Adrenal gland (tissue), 12 donors: Measurements from ENCODE around the gene TFEB. TPM values are rescaled to one million over a fixed set of nuclear protein-coding genes. Genes with fewer than 3 reads are reported as not detected.
A peak's percentile ranks its signal among the peaks of the same experiment; 100 is the strongest.

Experiments
- DNase-seq, 7 donors: peaks; one replicate each; pipeline ENCODE4 v3.0.0-alpha.2; 2019 to 2020
- H3K27ac ChIP-seq, 5 donors: fragments of 200-600 bp; sonication (generic) in 4 of 5; 1 replicate in 3 of 5; 2 replicates in 2 of 5; pipeline versions ENCODE4 v1.5.1 to v1.8.0; 2016 to 2020; ENCODE audit warnings: mild to moderate bottlenecking in 1 of 5
- H3K27me3 ChIP-seq: fragments of 200-600 bp; 2 replicates; pipeline ENCODE4 v1.8.0; 2021
- H3K36me3 ChIP-seq, 2 donors: fragments of 200-600 bp; replicated peaks in 1 of 2; 1 replicate in 1 of 2; 2 replicates in 1 of 2; pipeline versions ENCODE4 v1.5.1 to v1.8.0; 2018 to 2022
- H3K4me1 ChIP-seq, 2 donors: fragments of 200-600 bp; replicated peaks in 1 of 2; 1 replicate in 1 of 2; 2 replicates in 1 of 2; pipeline versions ENCODE4 v1.5.1 to v1.8.0; 2018 to 2021
- H3K4me3 ChIP-seq, 4 donors: fragments of 200-600 bp; sonication (generic) in 3 of 4; one replicate each; pipeline ENCODE4 v1.5.1; 2016 to 2018
- H3K9me3 ChIP-seq, 3 donors: fragments of 200-600 bp; sonication (generic) in 1 of 3; replicated peaks in 1 of 3; 1 replicate in 2 of 3; 2 replicates in 1 of 3; pipeline versions ENCODE4 v1.5.1 to v1.8.0; 2016 to 2021
- CTCF ChIP-seq, 6 experiments: fragments of 450-650 bp in 4 of 6; fragments of 200-600 bp in 2 of 6; sonication (generic) in 1 of 6; IDR thresholded peaks; 1 replicate in 5 of 6; 2 replicates in 1 of 6; pipeline versions ENCODE4 v1.5.1 to v1.8.0; 2016 to 2021; ENCODE audit warnings: antibody characterized with exemption in 6 of 6, mild to moderate bottlenecking in 2 of 6, moderate library complexity in 1 of 6
- POLR2A ChIP-seq, 2 donors: fragments of 450-650 bp; IDR thresholded peaks; one replicate each; pipeline ENCODE4 v1.6.1; 2017; ENCODE audit warnings: antibody characterized with exemption in 2 of 2, mild to moderate bottlenecking in 2 of 2, moderate library complexity in 1 of 2
- WGBS, 4 donors: extraction: QIAGEN DNeasy Blood & Tissue Kit in 2 of 4; methylation state at CpG; one replicate each; pipeline versions ENCODE4 v1.1.5 to v1.1.7; 2013 to 2017; 5-methylcytosine and 5-hydroxymethylcytosine counted together
- intact Hi-C, 2 donors: fragments of 100-400 bp; cut with DNase I; formaldehyde crosslinking; loops; one replicate each; pipeline versions ENCODE4 v1.14.1 to v1.15.0; 2022 to 2023
- polyA plus RNA-seq, 3 donors: library from polyadenylated mRNA; stranded (reverse); fragments of 200-250 nt in 2 of 3; fragments of 350-450 nt in 1 of 3; fragmentation: Illumina TruSeq in 1 of 3; extraction: RNeasy Lipid Tissue Mini Kit (QIAGEN cat#74804) in 1 of 3; gene quantifications; one replicate each; pipeline ENCODE4 v1.2.3, GENCODE V29; 2013 to 2014
- total RNA-seq, 9 donors: library from RNA; depleted of rRNA in 4 of 9; stranded (reverse); fragments of >200 nt in 4 of 9; fragments of 120-200 nt in 1 of 9; fragmentation: NEBNext Ultra II Directional in 1 of 9; extraction: Animal tissue kit (Norgen Biotek cat#: 25700) in 1 of 9; gene quantifications; one replicate each; pipeline versions ENCODE4 v1.1.0 to v1.2.4, GENCODE V29; 2013 to 2023
- donor health status: healthy with polysubstance abuse.
- donor health status: Bipolar disorder and iron deficiency.
- donor health status: DM: yes; HTN: yes; CAD: no.
- donor health status: DM: no; HTN: no; CAD: no.
- donor health status: DM: no; HTN: no; CAD: no.
- donor health status: DM: yes; HTN: yes; CAD: no.

Gene TFEB
- total and polyA plus RNA-seq, 12 donors: 2.1 to 47.2 (median 20.2) TPM

GRCh38 chr6:41736186-41736733 lies 852 bp upstream of the TFEB start:
- 68 to 72% (median 72%) methylated on average over 6 of the region's 6 CpGs for WGBS, 4 donors
- H3K27ac ChIP-seq: no peak overlapping the region
- H3K36me3 ChIP-seq: no peaks in the 10 kb centered on the region
- intact Hi-C loops: no loop called here
- peaks cover 10 to 23% of the 10 kb centered on the region in 2 donors for H3K4me1 ChIP-seq
- DNase-seq: no peak
- no peaks in the 10 kb centered on the region for H3K9me3 ChIP-seq
- no peak for TF ChIP-seq POLR2A (IDR thresholded peaks at IDR 0.05)
- no peak for TF ChIP-seq CTCF (IDR thresholded peaks at IDR 0.05)
- no peaks in the 10 kb centered on the region for H3K27me3 ChIP-seq
- no peak overlapping the region for H3K4me3 ChIP-seq

GRCh38 chr6:41734666-41735426 lies 562 bp downstream of the TFEB start:
- peaks cover 10 to 35% of the 10 kb centered on the region in 2 donors for H3K4me1 ChIP-seq
- 0 to 1% (median 1%) methylated on average over 5 to 76 of the region's 76 CpGs; no CpG with 5 or more reads in 1 of the 4 donors for WGBS, 4 donors

GRCh38 chr6:41733707-41734665 lies 1.4 kb downstream of the TFEB start:
- intact Hi-C loops: no loop called here
- H3K4me3 ChIP-seq: peak overlapping the region in 3 of 4 donors; percentile 35 to 78 (median 75)
- peak overlapping the region; percentile 44 to 94 (median 89) for H3K27ac ChIP-seq
- peak; percentile 73 to 93 (median 78) for DNase-seq
- WGBS, 4 donors: 0 to 19% (median 2%) methylated on average over 1 to 73 of the region's 73 CpGs
- H3K36me3 ChIP-seq: no peaks in the 10 kb centered on the region
- no peaks in the 10 kb centered on the region for H3K27me3 ChIP-seq
- no peaks in the 10 kb centered on the region for H3K9me3 ChIP-seq
- TF ChIP-seq POLR2A (IDR thresholded peaks at IDR 0.05) (peak; percentile 39 to 75), CTCF (IDR thresholded peaks at IDR 0.05) (peak in 1 of 6 experiments; percentile 6)
- H3K4me1 ChIP-seq: peaks cover 10 to 39% of the 10 kb centered on the region in 2 donors

More at GRCh38 chr6:41734666-41735426, 562 bp downstream of the TFEB start:
- H3K9me3 ChIP-seq: no peaks in the 10 kb centered on the region
- TF ChIP-seq POLR2A (IDR thresholded peaks at IDR 0.05): no peak
- no peak for TF ChIP-seq CTCF (IDR thresholded peaks at IDR 0.05)
- peak overlapping the region; percentile 46 to 94 (median 89) for H3K27ac ChIP-seq
- peak overlapping the region; percentile 18 to 88 (median 76) for H3K4me3 ChIP-seq
- H3K36me3 ChIP-seq: no peaks in the 10 kb centered on the region
- DNase-seq: peak; percentile 68 to 90 (median 80)
- intact Hi-C loops: no loop called here
- no peaks in the 10 kb centered on the region for H3K27me3 ChIP-seq

- Histone ChIP-seq H3K27me3 (no peaks in the 10 kb centered on the region), H3K4me1 (peaks cover 10 to 39% of the 10 kb centered on the region in 2 donors), H3K27ac (peak overlapping the region in 4 of 5 donors; percentile 85 to 94 (median 91)), H3K36me3 (no peaks in the 10 kb centered on the region), H3K9me3 (no peaks in the 10 kb centered on the region), H3K4me3 (peak overlapping the region in 1 of 4 donors; percentile 75)
- intact Hi-C loops: no loop called here
- WGBS, 4 donors: 45 to 70% (median 67%) methylated on average over 2 to 11 of the region's 11 CpGs
- TF ChIP-seq POLR2A (IDR thresholded peaks at IDR 0.05): no peak
- TF ChIP-seq CTCF (IDR thresholded peaks at IDR 0.05): no peak
- DNase-seq: no peak
These were observed 2.1 kb downstream of the TFEB start for GRCh38 chr6:41733360-41733706.
